CD4-positive, alpha-beta T cell (primary cell): ENCODE data around the gene OR52W1. TPM values are rescaled to one million over a fixed set of nuclear protein-coding genes. Genes with fewer than 3 reads are reported as not detected.

Source experiments
- ATAC-seq: fragments of 200-7000 bp; cut with Tn5 transposase; one replicate; pipeline ENCODE4 v1.10.0; 2022; ENCODE audit warnings: mild to moderate bottlenecking; ENCODE audit not compliant: poor library complexity
- CTCF ChIA-PET: fragments of 350-600 bp; sonication (Branson Sonifier 250); formaldehyde crosslinking; loops from one replicate; lab custom pipeline; 2021; ENCODE audit warnings: antibody characterized with exemption, inconsistent platforms; lab: Charles Lee
- POLR2A ChIA-PET: fragments of 350-600 bp; sonication (Branson Sonifier 250); formaldehyde crosslinking; loops from one replicate; lab custom pipeline; 2021; ENCODE audit warnings: antibody characterized with exemption, inconsistent platforms; lab: Charles Lee
- DNase-seq, 14 experiments: peaks; one replicate each; pipeline ENCODE4 v3.0.0-alpha.2; 2013 to 2020; ENCODE audit warnings: mixed read lengths in 2 of 14
- H3K27ac ChIP-seq, 2 donors: one replicate each; pipeline versions ENCODE4 v1.5.1 to v1.7.0; 2013; ENCODE audit warnings: low read length in 2 of 2, low read depth in 1 of 2, mild to moderate bottlenecking in 1 of 2
- H3K27me3 ChIP-seq, 2 experiments: 1 replicate in 1 of 2; 2 replicates in 1 of 2; pipeline versions ENCODE4 v1.6.1 to v1.7.0; 2013; ENCODE audit warnings: low read length in 2 of 2, control low read depth in 1 of 2, mild to moderate bottlenecking in 1 of 2, moderate library complexity in 1 of 2; ENCODE audit not compliant: insufficient read depth in 2 of 2, control insufficient read depth in 1 of 2
- H3K36me3 ChIP-seq: one replicate; pipeline ENCODE4 v1.6.1; 2013; ENCODE audit warnings: low read length, control low read depth; ENCODE audit not compliant: insufficient read depth
- H3K4me1 ChIP-seq: one replicate; pipeline ENCODE4 v1.6.1; 2013; ENCODE audit warnings: low read length, control low read depth; ENCODE audit not compliant: insufficient read depth
- H3K4me3 ChIP-seq: one replicate; pipeline ENCODE4 v1.5.1; 2013; ENCODE audit warnings: mild to moderate bottlenecking, low read length, moderate library complexity
- H3K9me3 ChIP-seq, 2 experiments: 1 replicate in 1 of 2; 2 replicates in 1 of 2; pipeline versions ENCODE4 v1.6.1 to v1.7.0; 2013; ENCODE audit warnings: low read length in 2 of 2, mild to moderate bottlenecking in 2 of 2, control low read depth in 1 of 2, moderate library complexity in 1 of 2; ENCODE audit not compliant: control insufficient read depth in 1 of 2, insufficient read depth in 1 of 2
- H3K27ac Mint-ChIP-seq: one replicate; pipeline ENCODE4 v1.8.0; 2020; ENCODE audit warnings: mixed read lengths
- H3K27me3 Mint-ChIP-seq: one replicate; pipeline ENCODE4 v1.8.0; 2021; ENCODE audit warnings: mixed read lengths
- H3K36me3 Mint-ChIP-seq: one replicate; pipeline ENCODE4 v1.8.0; 2021; ENCODE audit warnings: low read depth, mixed read lengths
- H3K4me1 Mint-ChIP-seq: one replicate; pipeline ENCODE4 v1.8.0; 2021; ENCODE audit warnings: low read depth, mixed read lengths
- H3K4me3 Mint-ChIP-seq: one replicate; pipeline ENCODE4 v1.8.0; 2020; ENCODE audit warnings: mild to moderate bottlenecking, mixed read lengths
- H3K9me3 Mint-ChIP-seq: one replicate; pipeline ENCODE4 v1.8.0; 2020; ENCODE audit warnings: mixed read lengths
- CTCF ChIP-seq: fragments of 200-600 bp; IDR thresholded peaks from one replicate; pipeline ENCODE4 v1.8.0; 2022; ENCODE audit warnings: antibody characterized with exemption, mild to moderate bottlenecking
- intact Hi-C, 2 experiments: fragments of 100-400 bp; cut with DNase I in 1 of 2; cut with micrococcal nuclease in 1 of 2; formaldehyde crosslinking; loops; one replicate each; pipeline versions ENCODE4 v1.15.1 to v1.9.0; 2023 to 2025; cut with DNase I, micrococcal nuclease
- total RNA-seq, 174 experiments: library from RNA in 2 of 174; stranded (reverse) in 2 of 174; gene quantifications; one replicate each; pipeline ENCODE4 v1.2.3 and lab custom pipeline; 2021 to 2026

The OR52W1 gene
- total RNA-seq, 2 experiments from 2014 or later = not detected

GRCh38 chr11:6191742-6192141 is 7.3 kb upstream of the OR52W1 start:
- no peak for ATAC-seq

GRCh38 chr11:6194065-6194581 is 4.9 kb upstream of the OR52W1 start:
- TF ChIP-seq CTCF = no peak
- no peaks in the 10 kb centered on the region for H3K9me3 Mint-ChIP-seq
- H3K9me3 ChIP-seq = no peaks in the 10 kb centered on the region
- H3K27ac ChIP-seq = no peak overlapping the region
- no peaks in the 10 kb centered on the region for H3K27me3 ChIP-seq
- ChIA-PET POLR2A (no interaction called here), CTCF (no interaction called here)
- no peak for DNase-seq
- H3K36me3 ChIP-seq = no peaks in the 10 kb centered on the region
- no peaks in the 10 kb centered on the region for H3K4me1 Mint-ChIP-seq
- no peaks in the 10 kb centered on the region for H3K36me3 Mint-ChIP-seq
- no peak overlapping the region for H3K27ac Mint-ChIP-seq
- ATAC-seq = no peak
- H3K4me3 Mint-ChIP-seq = no peak overlapping the region
- intact Hi-C loops = no loop called here
- no peak overlapping the region for H3K4me3 ChIP-seq
- H3K27me3 Mint-ChIP-seq = no peaks in the 10 kb centered on the region
- H3K4me1 ChIP-seq = no peaks in the 10 kb centered on the region

More at GRCh38 chr11:6191742-6192141, 7.3 kb upstream of the OR52W1 start:
- no peak overlapping the region for H3K4me3 Mint-ChIP-seq
- Histone ChIP-seq H3K4me3 (no peak overlapping the region), H3K36me3 (no peaks in the 10 kb centered on the region), H3K27me3 (no peaks in the 10 kb centered on the region), H3K9me3 (no peaks in the 10 kb centered on the region), H3K4me1 (no peaks in the 10 kb centered on the region), H3K27ac (no peak overlapping the region)
- H3K36me3 Mint-ChIP-seq = no peaks in the 10 kb centered on the region
- no peaks in the 10 kb centered on the region for H3K4me1 Mint-ChIP-seq
- ChIA-PET POLR2A (no interaction called here), CTCF (no interaction called here)
- intact Hi-C loops = no loop called here
- no peaks in the 10 kb centered on the region for H3K27me3 Mint-ChIP-seq
- TF ChIP-seq CTCF = no peak
- no peaks in the 10 kb centered on the region for H3K9me3 Mint-ChIP-seq
- H3K27ac Mint-ChIP-seq = no peak overlapping the region
- peak in 2 of 14 experiments; percentile 41 to 54 for DNase-seq

- H3K4me1 ChIP-seq = peaks cover 2% of the 10 kb centered on the region
- no peaks in the 10 kb centered on the region for H3K27me3 Mint-ChIP-seq
- H3K4me1 Mint-ChIP-seq = no peaks in the 10 kb centered on the region
- ATAC-seq = no peak
- DNase-seq = peak in 1 of 14 experiments; percentile 35
- POLR2A ChIA-PET = no interaction called here
- intact Hi-C loops = no loop called here
- no peak overlapping the region for H3K27ac Mint-ChIP-seq
- H3K36me3 Mint-ChIP-seq = no peaks in the 10 kb centered on the region
- H3K36me3 ChIP-seq = no peaks in the 10 kb centered on the region
- no peak overlapping the region for H3K4me3 Mint-ChIP-seq
- CTCF ChIA-PET = no interaction called here
- no peaks in the 10 kb centered on the region for H3K27me3 ChIP-seq
- no peak for TF ChIP-seq CTCF
- no peaks in the 10 kb centered on the region for H3K9me3 ChIP-seq
- no peak overlapping the region for H3K4me3 ChIP-seq
- no peaks in the 10 kb centered on the region for H3K9me3 Mint-ChIP-seq
- no peak overlapping the region for H3K27ac ChIP-seq
Measured at GRCh38 chr11:6196396-6196795, 2.6 kb upstream of the OR52W1 start.
